Esophagus squamous epithelium (tissue), 5 donors: ENCODE results near the gene HEG1. TPM values are rescaled to one million over a fixed set of nuclear protein-coding genes. Genes with fewer than 3 reads are reported as not detected.
A peak's percentile ranks its signal among the peaks of the same experiment; 100 is the strongest.

Source experiments
- DNase-seq: peaks from one replicate; lab custom pipeline; 2025; lab: John Stamatoyannopoulos, UW
- H3K27ac ChIP-seq, 4 donors: fragments of 200-600 bp; sonication (generic); one replicate each; pipeline ENCODE4 v1.5.1; 2016 to 2019; ENCODE audit warnings: mild to moderate bottlenecking in 1 of 4
- H3K27me3 ChIP-seq, 4 donors: fragments of 200-600 bp; sonication (generic); 1 replicate in 3 of 4; 2 replicates in 1 of 4; pipeline versions ENCODE4 v1.5.1 to v1.6.0; 2017 to 2021; ENCODE audit warnings: antibody characterized with exemption in 1 of 4
- H3K36me3 ChIP-seq, 3 donors: fragments of 200-600 bp; sonication (generic); one replicate each; pipeline ENCODE4 v1.5.1; 2016 to 2019
- H3K4me1 ChIP-seq, 3 donors: fragments of 200-600 bp; sonication (generic); one replicate each; pipeline ENCODE4 v1.5.1; 2017 to 2019
- H3K4me3 ChIP-seq, 4 donors: fragments of 200-600 bp; sonication (generic); 1 replicate in 3 of 4; 2 replicates in 1 of 4; pipeline ENCODE4 v1.5.1; 2016 to 2019; ENCODE audit warnings: mild to moderate bottlenecking in 2 of 4, moderate library complexity in 1 of 4
- H3K9me3 ChIP-seq, 3 donors: fragments of 200-600 bp; sonication (generic); one replicate each; pipeline ENCODE4 v1.5.1; 2016 to 2019
- POLR2A ChIP-seq, 4 donors: fragments of 450-650 bp; IDR thresholded peaks; one replicate each; pipeline ENCODE4 v1.6.1; 2017; ENCODE audit warnings: antibody characterized with exemption in 4 of 4, mild to moderate bottlenecking in 4 of 4, moderate library complexity in 3 of 4
- WGBS, 2 donors: methylation state at CpG; one replicate each; pipeline ENCODE4 v1.1.5; 2018; 5-methylcytosine and 5-hydroxymethylcytosine counted together
- intact Hi-C: fragments of 100-400 bp; cut with DNase I; formaldehyde crosslinking; loops from one replicate; pipeline ENCODE4 v1.15.0; 2022
- total RNA-seq, 4 donors: library from RNA; depleted of rRNA; stranded (reverse); fragments of >200 nt; gene quantifications; one replicate each; pipeline ENCODE4 v1.1.0, GENCODE V29; 2016
- TF ChIP-seq, protein P1 (sequence below), 6 experiments: fragments of 450-650 bp in 4 of 6; fragments of 200-600 bp in 2 of 6; sonication (generic) in 2 of 6; IDR thresholded peaks; one replicate each; pipeline ENCODE4 v1.5.1; 2016 to 2019; ENCODE audit warnings: antibody characterized with exemption in 6 of 6, mild to moderate bottlenecking in 4 of 6, moderate library complexity in 4 of 6
- donor health status: DM: yes; HTN: yes; CAD: no.

The HEG1 gene
- total RNA-seq, 4 donors from 2014 or later, result 13.3 to 37.2 (median 22.5) TPM

DNA sequence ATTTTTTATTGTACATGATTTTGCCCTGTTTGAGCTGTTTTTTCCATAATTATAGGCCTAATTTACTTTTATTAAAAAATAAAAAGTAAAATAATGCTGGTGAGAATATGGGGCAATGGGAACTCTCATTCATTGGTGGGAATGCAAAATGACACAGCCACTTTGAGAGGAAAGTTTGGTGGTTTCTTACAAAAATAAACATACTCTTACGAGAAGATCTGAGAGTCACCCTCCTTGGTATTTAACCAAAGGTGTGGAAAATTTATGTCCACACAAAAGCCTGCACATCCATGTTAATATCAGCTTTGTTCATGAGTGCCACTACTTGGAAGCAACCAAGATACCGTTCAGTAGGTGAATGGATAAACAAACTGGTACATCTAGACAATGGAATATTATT lies 131.1 kb downstream of the HEG1 start:
- intact Hi-C loops, result loop anchor here (5.0 kb wide), 1 partner anchor 658 kb away; no protein-coding TSS in a partner anchor
- no peaks in the 10 kb centered on the region for H3K36me3 ChIP-seq
- no peak for DNase-seq
- H3K27ac ChIP-seq, result no peak overlapping the region
- 80 to 81% methylated on average over 2 of the region's 2 CpGs for WGBS, 2 donors
- no peak overlapping the region for H3K4me3 ChIP-seq
- no peaks in the 10 kb centered on the region for H3K4me1 ChIP-seq
- no peaks in the 10 kb centered on the region for H3K9me3 ChIP-seq
- no peak for TF ChIP-seq POLR2A (IDR thresholded peaks at IDR 0.05)
- TF ChIP-seq, protein P1, sequence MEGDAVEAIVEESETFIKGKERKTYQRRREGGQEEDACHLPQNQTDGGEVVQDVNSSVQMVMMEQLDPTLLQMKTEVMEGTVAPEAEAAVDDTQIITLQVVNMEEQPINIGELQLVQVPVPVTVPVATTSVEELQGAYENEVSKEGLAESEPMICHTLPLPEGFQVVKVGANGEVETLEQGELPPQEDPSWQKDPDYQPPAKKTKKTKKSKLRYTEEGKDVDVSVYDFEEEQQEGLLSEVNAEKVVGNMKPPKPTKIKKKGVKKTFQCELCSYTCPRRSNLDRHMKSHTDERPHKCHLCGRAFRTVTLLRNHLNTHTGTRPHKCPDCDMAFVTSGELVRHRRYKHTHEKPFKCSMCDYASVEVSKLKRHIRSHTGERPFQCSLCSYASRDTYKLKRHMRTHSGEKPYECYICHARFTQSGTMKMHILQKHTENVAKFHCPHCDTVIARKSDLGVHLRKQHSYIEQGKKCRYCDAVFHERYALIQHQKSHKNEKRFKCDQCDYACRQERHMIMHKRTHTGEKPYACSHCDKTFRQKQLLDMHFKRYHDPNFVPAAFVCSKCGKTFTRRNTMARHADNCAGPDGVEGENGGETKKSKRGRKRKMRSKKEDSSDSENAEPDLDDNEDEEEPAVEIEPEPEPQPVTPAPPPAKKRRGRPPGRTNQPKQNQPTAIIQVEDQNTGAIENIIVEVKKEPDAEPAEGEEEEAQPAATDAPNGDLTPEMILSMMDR (IDR thresholded peaks at IDR 0.05), result no peak
- no peaks in the 10 kb centered on the region for H3K27me3 ChIP-seq

DNA sequence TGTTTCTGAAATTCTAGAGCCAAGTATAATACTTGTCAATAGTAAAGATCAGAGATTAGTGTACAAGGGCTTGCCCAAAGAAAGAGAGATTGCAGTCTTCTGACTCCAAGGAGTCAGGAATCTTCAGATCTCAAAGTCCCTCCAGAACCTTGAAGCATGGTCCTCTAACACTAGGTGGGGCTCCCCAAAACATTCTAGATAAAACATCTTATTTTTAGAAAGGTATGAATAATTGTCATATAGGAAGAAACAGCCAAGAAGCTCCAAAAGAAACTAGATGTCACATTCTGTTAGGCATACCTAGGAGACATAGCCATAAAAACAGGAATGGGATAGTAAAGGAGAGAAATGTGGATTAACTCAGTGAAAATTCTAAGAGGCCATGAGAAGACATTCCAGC lies 132.0 kb downstream of the HEG1 start:
- H3K9me3 ChIP-seq, result no peaks in the 10 kb centered on the region
- no peak overlapping the region for H3K4me3 ChIP-seq
- TF ChIP-seq, protein P1 (IDR thresholded peaks at IDR 0.05), result peak in 1 of 6 experiments; percentile 17
- no peak for TF ChIP-seq POLR2A (IDR thresholded peaks at IDR 0.05)
- no peak overlapping the region for H3K27ac ChIP-seq
- no peaks in the 10 kb centered on the region for H3K27me3 ChIP-seq
- intact Hi-C loops, result no loop called here
- no peaks in the 10 kb centered on the region for H3K36me3 ChIP-seq
- DNase-seq, result no peak
- H3K4me1 ChIP-seq, result no peaks in the 10 kb centered on the region

DNA sequence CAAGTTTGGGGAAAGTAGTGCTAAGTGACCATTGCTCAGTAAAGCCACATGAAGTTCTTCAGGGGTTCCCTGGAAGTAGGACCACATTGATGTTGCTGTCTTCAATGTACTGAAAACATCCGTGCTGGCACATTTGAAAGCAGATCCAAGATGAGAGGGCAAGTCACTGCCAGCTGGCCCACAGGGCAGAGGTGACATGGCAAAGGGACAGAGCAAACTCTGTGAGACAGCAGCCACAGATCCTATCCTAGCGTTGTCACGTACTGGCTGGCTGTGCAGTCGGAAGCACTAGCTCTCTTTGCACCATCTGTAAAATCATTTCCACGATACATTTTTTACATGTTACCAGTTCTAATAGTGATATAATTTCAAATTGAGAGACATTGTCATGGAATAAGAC lies 135.1 kb downstream of the HEG1 start:
- no peak for TF ChIP-seq POLR2A (IDR thresholded peaks at IDR 0.05)
- TF ChIP-seq, protein P1 (IDR thresholded peaks at IDR 0.05), result no peak
- WGBS, 2 donors, result 85 to 86% methylated on average over 5 of the region's 5 CpGs
- intact Hi-C loops, result no loop called here
- H3K4me3 ChIP-seq, result no peak overlapping the region
- H3K27ac ChIP-seq, result no peak overlapping the region
- DNase-seq, result no peak
- H3K36me3 ChIP-seq, result no peaks in the 10 kb centered on the region
- H3K27me3 ChIP-seq, result no peaks in the 10 kb centered on the region
- H3K4me1 ChIP-seq, result peaks cover 0 to 8% (median 0%) of the 10 kb centered on the region in 3 donors
- H3K9me3 ChIP-seq, result no peaks in the 10 kb centered on the region

DNA sequence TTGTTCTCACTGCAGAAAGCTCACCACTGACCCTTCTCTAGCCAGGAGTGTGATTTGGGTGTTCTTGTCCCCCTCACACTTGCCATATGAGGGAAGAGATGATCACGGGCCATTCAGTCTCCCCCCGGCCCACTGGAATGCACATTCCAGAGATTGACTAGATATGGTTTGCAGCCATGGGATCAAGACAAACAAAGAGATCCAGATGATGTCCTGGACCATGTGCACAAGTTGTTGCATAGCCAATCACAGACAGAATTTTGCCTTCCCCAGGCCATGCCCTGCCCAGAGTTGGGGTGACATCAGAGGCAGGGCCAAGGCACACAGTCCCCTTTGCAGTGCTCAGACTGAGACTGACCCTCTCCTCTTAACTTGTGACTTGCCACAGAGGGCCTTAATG lies 136.0 kb downstream of the HEG1 start:
- no peaks in the 10 kb centered on the region for H3K36me3 ChIP-seq
- no peak overlapping the region for H3K4me3 ChIP-seq
- no peaks in the 10 kb centered on the region for H3K27me3 ChIP-seq
- TF ChIP-seq POLR2A (IDR thresholded peaks at IDR 0.05), result no peak
- TF ChIP-seq, protein P1 (IDR thresholded peaks at IDR 0.05), result no peak
- whole genome bisulfite sequencing, 2 donors, result 20 to 73% methylated on average over 1 to 2 of the region's 2 CpGs
- no peak overlapping the region for H3K27ac ChIP-seq
- H3K4me1 ChIP-seq, result peaks cover 0 to 8% (median 0%) of the 10 kb centered on the region in 3 donors
- no peaks in the 10 kb centered on the region for H3K9me3 ChIP-seq
- intact Hi-C loops, result no loop called here
- no peak for DNase-seq

DNA sequence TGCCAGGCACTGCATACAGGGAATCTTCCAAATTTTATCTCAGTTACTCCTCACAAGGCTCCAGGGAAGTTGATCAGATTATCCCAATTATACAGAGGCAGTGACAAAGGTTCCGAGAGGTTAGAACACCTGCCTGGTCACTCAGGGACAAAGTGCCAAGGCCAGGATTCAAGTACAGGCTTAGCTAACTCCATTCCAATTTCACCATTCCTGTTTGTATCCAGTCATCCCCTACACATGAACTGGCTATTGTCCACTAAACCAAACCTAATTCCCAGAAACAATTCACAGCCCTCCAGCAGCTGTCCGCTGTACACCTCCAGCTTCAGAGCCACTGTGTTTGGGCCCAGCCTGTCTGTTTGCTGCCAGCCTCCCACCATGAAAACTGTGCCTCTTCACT lies 137.3 kb downstream of the HEG1 start:
- no peaks in the 10 kb centered on the region for H3K27me3 ChIP-seq
- H3K9me3 ChIP-seq, result no peaks in the 10 kb centered on the region
- no peak for DNase-seq
- TF ChIP-seq POLR2A (IDR thresholded peaks at IDR 0.05), result no peak
- WGBS, 2 donors, result 89 to 100% methylated on average over 2 of the region's 2 CpGs
- no peaks in the 10 kb centered on the region for H3K36me3 ChIP-seq
- intact Hi-C loops, result no loop called here
- peaks cover 0 to 8% (median 0%) of the 10 kb centered on the region in 3 donors for H3K4me1 ChIP-seq
- no peak overlapping the region for H3K4me3 ChIP-seq
- no peak overlapping the region for H3K27ac ChIP-seq
